ENCODE measurements around the gene DMRT2. TPM values are rescaled to one million over a fixed set of nuclear protein-coding genes. Genes with fewer than 3 reads are reported as not detected.

Gene DMRT2
- total and polyA plus RNA-seq, 2 of the 8 experiments (the other 6 are each of a cell fraction or from before 2014, with no cell fraction given): 0.29 to 0.93 TPM

DNA sequence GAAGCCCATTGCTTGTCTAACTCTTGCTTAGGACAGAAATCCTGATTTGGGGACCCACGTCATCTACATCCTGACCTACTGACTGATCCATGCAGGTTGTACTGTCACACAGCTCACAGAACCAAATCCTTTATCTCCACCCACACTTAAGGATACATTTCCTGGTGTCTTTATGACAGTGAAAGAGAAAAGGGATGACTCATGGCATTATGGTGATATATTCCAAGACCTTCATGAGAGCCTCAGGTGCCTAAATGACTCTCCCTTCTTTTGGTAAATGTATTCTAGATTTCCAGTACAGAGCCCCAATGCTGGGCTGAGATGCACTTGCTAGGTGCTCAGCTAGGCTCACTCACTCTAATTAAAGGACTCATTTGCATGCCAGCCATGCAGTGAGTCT, 26.0 kb upstream of the DMRT2 start:
- H3K4me2 ChIP-seq (ENCODE audit: insufficient read depth in 1 of 2, low read depth in 2 of 2, low read length in 2 of 2): no peak overlapping the region
- H4K20me1 ChIP-seq (replicated peaks in 1 of 2; ENCODE audit: control insufficient read depth in 1 of 2, insufficient read depth in 2 of 2, low read length in 2 of 2): no peaks in the 10 kb centered on the region
- H3K36me3 ChIP-seq (ENCODE audit: control insufficient read depth in 2 of 4, insufficient read depth in 4 of 4, low read length in 3 of 4): no peaks in the 10 kb centered on the region
- no peak overlapping the region for H4K5ac ChIP-seq (ENCODE audit: insufficient read length, low read depth, low read length)
- H2BK5ac ChIP-seq (ENCODE audit: low read depth, low read length): no peak overlapping the region
- FAIRE-seq (no peak), DNase-seq (ENCODE audit: low read depth in 1 of 2, low spot score in 2 of 2) (no peak)
- no peak overlapping the region for H3K4ac ChIP-seq (replicated peaks; ENCODE audit: insufficient read length, low read depth, low read length)
- no peak overlapping the region for H2AK5ac ChIP-seq (ENCODE audit: low read depth, low read length)
- ChIA-PET POLR2A (ENCODE audit: partially characterized antibody) (no interaction called here), CTCF (ENCODE audit: partially characterized antibody) (interaction anchor here (0.9 to 1.0 kb wide), 2 partner anchors 20 to 132 kb away, joined by 3 read pairs; no protein-coding TSS in a partner anchor)
- H3K18ac ChIP-seq (ENCODE audit: extremely low read depth, low read length): no peak overlapping the region
- no peaks in the 10 kb centered on the region for H3K79me1 ChIP-seq (ENCODE audit: low read depth, low read length)
- H2BK120ac ChIP-seq (replicated peaks; ENCODE audit: low read depth, low read length): no peak overlapping the region
- no peak overlapping the region for H2AFZ ChIP-seq (ENCODE audit: low read length)
- H3K4me1 ChIP-seq (replicated peaks in 1 of 4; ENCODE audit: control insufficient read depth in 3 of 4, insufficient read depth in 4 of 4, low read length in 3 of 4): no peaks in the 10 kb centered on the region
- no peak overlapping the region for H2BK20ac ChIP-seq (ENCODE audit: low read length)
- H3K79me2 ChIP-seq (ENCODE audit: control insufficient read depth in 1 of 2, insufficient read depth in 2 of 2, low read length in 2 of 2): no peaks in the 10 kb centered on the region
- WGBS, 2 experiments (ENCODE audit: extremely low coverage in 1 of 2, insufficient coverage in 1 of 2, insufficient read length in 1 of 2, insufficient replicate concordance in 2 of 2, low coverage in 1 of 2, low lambda C conversion rate in 2 of 2, missing lambda C conversion rate in 1 of 2): 69% methylated on average over 1 of the region's 1 CpG; no CpG with 5 or more reads in 1 of the 2 experiments
- no peak overlapping the region for H3K27ac ChIP-seq (ENCODE audit: low read depth, low read length)
- TF ChIP-seq, protein P1, sequence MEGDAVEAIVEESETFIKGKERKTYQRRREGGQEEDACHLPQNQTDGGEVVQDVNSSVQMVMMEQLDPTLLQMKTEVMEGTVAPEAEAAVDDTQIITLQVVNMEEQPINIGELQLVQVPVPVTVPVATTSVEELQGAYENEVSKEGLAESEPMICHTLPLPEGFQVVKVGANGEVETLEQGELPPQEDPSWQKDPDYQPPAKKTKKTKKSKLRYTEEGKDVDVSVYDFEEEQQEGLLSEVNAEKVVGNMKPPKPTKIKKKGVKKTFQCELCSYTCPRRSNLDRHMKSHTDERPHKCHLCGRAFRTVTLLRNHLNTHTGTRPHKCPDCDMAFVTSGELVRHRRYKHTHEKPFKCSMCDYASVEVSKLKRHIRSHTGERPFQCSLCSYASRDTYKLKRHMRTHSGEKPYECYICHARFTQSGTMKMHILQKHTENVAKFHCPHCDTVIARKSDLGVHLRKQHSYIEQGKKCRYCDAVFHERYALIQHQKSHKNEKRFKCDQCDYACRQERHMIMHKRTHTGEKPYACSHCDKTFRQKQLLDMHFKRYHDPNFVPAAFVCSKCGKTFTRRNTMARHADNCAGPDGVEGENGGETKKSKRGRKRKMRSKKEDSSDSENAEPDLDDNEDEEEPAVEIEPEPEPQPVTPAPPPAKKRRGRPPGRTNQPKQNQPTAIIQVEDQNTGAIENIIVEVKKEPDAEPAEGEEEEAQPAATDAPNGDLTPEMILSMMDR (IDR thresholded peaks at IDR 0.05; ENCODE audit: control extremely low read depth in 1 of 3, insufficient read depth in 1 of 3, low read depth in 1 of 3, low read length in 3 of 3): no peak
- TF ChIP-seq CTBP2 (IDR thresholded peaks at IDR 0.05; ENCODE audit: borderline replicate concordance, insufficient read depth, insufficient read length, low read length) (no peak), RAD21 (IDR thresholded peaks at IDR 0.05 in 1 of 2, conservative IDR thresholded peaks at IDR 0.05 in 1 of 2; ENCODE audit: low read depth in 2 of 2, low read length in 2 of 2) (no peak), BACH1 (IDR thresholded peaks at IDR 0.05; ENCODE audit: low read length) (no peak), GABPA (IDR thresholded peaks at IDR 0.05; ENCODE audit: borderline replicate concordance, insufficient read depth, low read length) (no peak), KDM4A (IDR thresholded peaks at IDR 0.05; ENCODE audit: low read depth, low read length, severe bottlenecking) (no peak)
- TF ChIP-seq, protein P2, sequence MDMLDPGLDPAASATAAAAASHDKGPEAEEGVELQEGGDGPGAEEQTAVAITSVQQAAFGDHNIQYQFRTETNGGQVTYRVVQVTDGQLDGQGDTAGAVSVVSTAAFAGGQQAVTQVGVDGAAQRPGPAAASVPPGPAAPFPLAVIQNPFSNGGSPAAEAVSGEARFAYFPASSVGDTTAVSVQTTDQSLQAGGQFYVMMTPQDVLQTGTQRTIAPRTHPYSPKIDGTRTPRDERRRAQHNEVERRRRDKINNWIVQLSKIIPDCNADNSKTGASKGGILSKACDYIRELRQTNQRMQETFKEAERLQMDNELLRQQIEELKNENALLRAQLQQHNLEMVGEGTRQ (IDR thresholded peaks at IDR 0.05; ENCODE audit: low read length): no peak
- H3K56ac ChIP-seq (replicated peaks; ENCODE audit: insufficient read length, low read depth, low read length): no peak overlapping the region
- H3K9me3 ChIP-seq (ENCODE audit: insufficient read depth in 2 of 2, low read depth in 1 of 2, low read length in 1 of 2): peaks cover 29 to 70% of the 10 kb centered on the region in 2 experiments
- H2BK15ac ChIP-seq (ENCODE audit: low read length): no peak overlapping the region
- H3K23ac ChIP-seq (ENCODE audit: insufficient read length): no peak overlapping the region
- H3K23me2 ChIP-seq (ENCODE audit: low read depth, low read length): no peaks in the 10 kb centered on the region
- no peak overlapping the region for H3K4me3 ChIP-seq (ENCODE audit: extremely low read depth in 1 of 4, insufficient read depth in 2 of 4, low read depth in 3 of 4, low read length in 4 of 4)
- H3K9ac ChIP-seq (replicated peaks in 1 of 4; ENCODE audit: extremely low read depth in 1 of 4, low read depth in 3 of 4, low read length in 3 of 4): no peak overlapping the region
- H4K91ac ChIP-seq (replicated peaks; ENCODE audit: insufficient read length, low read length): no peak overlapping the region
- no peak overlapping the region for H4K8ac ChIP-seq (ENCODE audit: extremely low read depth, insufficient read depth, low read length)
- no peak overlapping the region for H2BK12ac ChIP-seq (ENCODE audit: low read depth, low read length)
- no peak overlapping the region for H3K14ac ChIP-seq (ENCODE audit: insufficient read length)
- no peaks in the 10 kb centered on the region; a peak in 1 of 7 replicates for H3K27me3 ChIP-seq (replicated peaks in 1 of 4; ENCODE audit: control insufficient read depth in 3 of 4, extremely low read depth in 1 of 4, insufficient read depth in 3 of 4, low read length in 3 of 4)

Data from H1 (cell line).